ENCODE measurements around the gene ST7. TPM values are rescaled to one million over a fixed set of nuclear protein-coding genes. Genes with fewer than 3 reads are reported as not detected.
"Not testable (repeated sequence)": the region's sequence is repeated elsewhere in the genome, so short reads cannot be mapped to it uniquely, and the experiment has no call there.

ST7 gene
- total RNA-seq, 1 donor from 2014 or later, result 17.0 TPM

- Histone ChIP-seq H3K36me3 (ENCODE audit: control insufficient read depth, insufficient read depth, low read length) (no peaks in the 10 kb centered on the region), H3K27me3 (ENCODE audit: control insufficient read depth, insufficient read depth, low read length) (no peaks in the 10 kb centered on the region), H3K4me3 (ENCODE audit: low read depth, low read length) (no peak overlapping the region)
- TF ChIP-seq CTCF (IDR thresholded peaks at IDR 0.05; ENCODE audit: insufficient read depth, low read length, poor library complexity, severe bottlenecking), result no peak
- no peak for DNase-seq (ENCODE audit: low read depth)
Measured at GRCh38 chr7:116967983-116968382, 14.7 kb downstream of the ST7 start.

GRCh38 chr7:116968631-116969030 lies 15.3 kb downstream of the ST7 start:
- TF ChIP-seq CTCF (IDR thresholded peaks at IDR 0.05; ENCODE audit: insufficient read depth, low read length, poor library complexity, severe bottlenecking), result no peak
- no peaks in the 10 kb centered on the region for H3K27me3 ChIP-seq (ENCODE audit: control insufficient read depth, insufficient read depth, low read length)
- no peak overlapping the region for H3K4me3 ChIP-seq (ENCODE audit: low read depth, low read length)
- no peak for DNase-seq (ENCODE audit: low read depth)
- H3K36me3 ChIP-seq (ENCODE audit: control insufficient read depth, insufficient read depth, low read length), result no peaks in the 10 kb centered on the region

GRCh38 chr7:116969371-116969902 lies 16.1 kb downstream of the ST7 start:
- no peak for DNase-seq (ENCODE audit: low read depth)
- Histone ChIP-seq H3K4me3 (ENCODE audit: low read depth, low read length) (no peak overlapping the region), H3K36me3 (ENCODE audit: control insufficient read depth, insufficient read depth, low read length) (no peaks in the 10 kb centered on the region), H3K27me3 (ENCODE audit: control insufficient read depth, insufficient read depth, low read length) (no peaks in the 10 kb centered on the region)
- TF ChIP-seq CTCF (IDR thresholded peaks at IDR 0.05; ENCODE audit: insufficient read depth, low read length, poor library complexity, severe bottlenecking), result no peak

GRCh38 chr7:116970238-116970910 lies 17.1 kb downstream of the ST7 start:
- Histone ChIP-seq H3K4me3 (ENCODE audit: low read depth, low read length) (no peak overlapping the region), H3K27me3 (ENCODE audit: control insufficient read depth, insufficient read depth, low read length) (no peaks in the 10 kb centered on the region), H3K36me3 (ENCODE audit: control insufficient read depth, insufficient read depth, low read length) (no peaks in the 10 kb centered on the region)
- DNase-seq (ENCODE audit: low read depth), result no peak
- no peak for TF ChIP-seq CTCF (IDR thresholded peaks at IDR 0.05; ENCODE audit: insufficient read depth, low read length, poor library complexity, severe bottlenecking)

- not testable (repeated sequence) for DNase-seq (ENCODE audit: low read depth); H3K27me3 ChIP-seq (ENCODE audit: control insufficient read depth, insufficient read depth, low read length); H3K4me3 ChIP-seq (ENCODE audit: low read depth, low read length); H3K36me3 ChIP-seq (ENCODE audit: control insufficient read depth, insufficient read depth, low read length)
Measured at GRCh38 chr7:116971153-116971552, 17.9 kb downstream of the ST7 start.

GRCh38 chr7:116971869-116972268 lies 18.6 kb downstream of the ST7 start:
- Histone ChIP-seq H3K36me3 (ENCODE audit: control insufficient read depth, insufficient read depth, low read length) (no peaks in the 10 kb centered on the region), H3K27me3 (ENCODE audit: control insufficient read depth, insufficient read depth, low read length) (no peaks in the 10 kb centered on the region), H3K4me3 (ENCODE audit: low read depth, low read length) (no peak overlapping the region)
- no peak for DNase-seq (ENCODE audit: low read depth)
- no peak for TF ChIP-seq CTCF (IDR thresholded peaks at IDR 0.05; ENCODE audit: insufficient read depth, low read length, poor library complexity, severe bottlenecking)

GRCh38 chr7:116975024-116975423 lies 21.7 kb downstream of the ST7 start:
- H3K36me3 ChIP-seq (ENCODE audit: control insufficient read depth, insufficient read depth, low read length); DNase-seq (ENCODE audit: low read depth); H3K4me3 ChIP-seq (ENCODE audit: low read depth, low read length); H3K27me3 ChIP-seq (ENCODE audit: control insufficient read depth, insufficient read depth, low read length): not testable (repeated sequence)

Measured in kidney epithelial cell (primary cell).